ENCODE measurements around the gene SCUBE1.

DNA sequence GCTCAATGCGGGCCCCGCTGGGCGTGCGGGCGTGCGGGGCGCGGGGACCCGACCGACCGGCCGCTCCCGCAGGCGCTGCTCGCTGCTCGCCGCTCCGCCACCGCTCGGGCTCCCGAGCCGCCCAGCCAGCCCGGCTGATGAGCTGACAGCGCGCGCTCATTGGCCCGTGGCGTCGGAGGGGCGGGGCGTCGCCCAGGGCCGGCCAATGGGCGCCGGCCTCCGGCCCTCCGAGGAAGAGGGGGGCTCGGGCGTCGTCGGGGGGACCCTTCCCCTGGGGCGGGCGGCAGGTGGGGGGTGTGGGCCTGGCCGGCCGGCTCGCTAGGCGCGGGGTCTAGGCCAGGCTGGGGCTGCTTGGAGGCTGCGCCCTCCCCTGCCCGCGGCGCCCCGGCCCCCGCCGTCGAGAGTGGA lies at the start of gene SCUBE1:
- TF ChIP-seq, protein P1, sequence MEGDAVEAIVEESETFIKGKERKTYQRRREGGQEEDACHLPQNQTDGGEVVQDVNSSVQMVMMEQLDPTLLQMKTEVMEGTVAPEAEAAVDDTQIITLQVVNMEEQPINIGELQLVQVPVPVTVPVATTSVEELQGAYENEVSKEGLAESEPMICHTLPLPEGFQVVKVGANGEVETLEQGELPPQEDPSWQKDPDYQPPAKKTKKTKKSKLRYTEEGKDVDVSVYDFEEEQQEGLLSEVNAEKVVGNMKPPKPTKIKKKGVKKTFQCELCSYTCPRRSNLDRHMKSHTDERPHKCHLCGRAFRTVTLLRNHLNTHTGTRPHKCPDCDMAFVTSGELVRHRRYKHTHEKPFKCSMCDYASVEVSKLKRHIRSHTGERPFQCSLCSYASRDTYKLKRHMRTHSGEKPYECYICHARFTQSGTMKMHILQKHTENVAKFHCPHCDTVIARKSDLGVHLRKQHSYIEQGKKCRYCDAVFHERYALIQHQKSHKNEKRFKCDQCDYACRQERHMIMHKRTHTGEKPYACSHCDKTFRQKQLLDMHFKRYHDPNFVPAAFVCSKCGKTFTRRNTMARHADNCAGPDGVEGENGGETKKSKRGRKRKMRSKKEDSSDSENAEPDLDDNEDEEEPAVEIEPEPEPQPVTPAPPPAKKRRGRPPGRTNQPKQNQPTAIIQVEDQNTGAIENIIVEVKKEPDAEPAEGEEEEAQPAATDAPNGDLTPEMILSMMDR (conservative IDR thresholded peaks at IDR 0.05; ENCODE audit: low read length), result no peak
- TF ChIP-seq EZH2phosphoT487 (IDR thresholded peaks at IDR 0.05; ENCODE audit: borderline replicate concordance), result no peak

Measured in Loucy (cell line).